Mesendoderm (in vitro differentiated cells): ENCODE results near the gene GLT6D1.

Experiments used
- DNase-seq: peaks from one replicate; pipeline ENCODE4 v3.0.0; 2013
- H2AK5ac ChIP-seq: 2 replicates; pipeline ENCODE4 v1.6.1; 2013; ENCODE audit warnings: low read length, inconsistent platforms
- H2BK120ac ChIP-seq: 2 replicates; pipeline ENCODE4 v1.6.1; 2013; ENCODE audit warnings: low read depth, mild to moderate bottlenecking, low read length, moderate library complexity, mixed read lengths
- H2BK15ac ChIP-seq: replicated peaks from 2 replicates; pipeline ENCODE4 v1.6.1; 2013; ENCODE audit warnings: low read depth, mild to moderate bottlenecking, moderate library complexity
- H2BK5ac ChIP-seq: 2 replicates; pipeline ENCODE4 v1.6.1; 2013; ENCODE audit warnings: low read length, inconsistent platforms
- H3K18ac ChIP-seq: 2 replicates; pipeline ENCODE4 v1.6.1; 2013; ENCODE audit warnings: mild to moderate bottlenecking, low read length, mixed read lengths
- H3K23ac ChIP-seq: one replicate; pipeline ENCODE4 v1.6.1; 2013; ENCODE audit warnings: low read length
- H3K27ac ChIP-seq: 2 replicates; pipeline ENCODE4 v1.5.1; 2013; ENCODE audit warnings: low read depth, mild to moderate bottlenecking, inconsistent platforms, low read length, moderate library complexity
- H3K27me3 ChIP-seq: 2 replicates; pipeline ENCODE4 v1.6.1; 2013; ENCODE audit warnings: low read length, control low read depth, mild to moderate bottlenecking, inconsistent platforms; ENCODE audit not compliant: insufficient read depth, poor library complexity
- H3K36me3 ChIP-seq: 2 replicates; pipeline ENCODE4 v1.6.1; 2013; ENCODE audit warnings: low read length, inconsistent platforms; ENCODE audit not compliant: control insufficient read depth, insufficient read depth
- H3K4ac ChIP-seq: one replicate; pipeline ENCODE4 v1.6.1; 2013; ENCODE audit warnings: low read depth, mild to moderate bottlenecking, low read length, moderate library complexity
- H3K4me1 ChIP-seq: 2 replicates; pipeline ENCODE4 v1.6.1; 2013; ENCODE audit warnings: low read depth, low read length, inconsistent platforms; ENCODE audit not compliant: control insufficient read depth
- H3K4me2 ChIP-seq: 2 replicates; pipeline ENCODE4 v1.6.1; 2013; ENCODE audit warnings: low read length
- H3K4me3 ChIP-seq: 2 replicates; pipeline ENCODE4 v1.5.1; 2013; ENCODE audit warnings: mild to moderate bottlenecking, low read length
- H3K56ac ChIP-seq: one replicate; pipeline ENCODE4 v1.6.1; 2013; ENCODE audit warnings: low read length
- H3K79me1 ChIP-seq: 2 replicates; pipeline ENCODE4 v1.6.1; 2013; ENCODE audit warnings: low read length, inconsistent platforms
- H3K79me2 ChIP-seq: 2 replicates; pipeline ENCODE4 v1.6.1; 2013; ENCODE audit warnings: mild to moderate bottlenecking, low read length; ENCODE audit not compliant: control insufficient read depth, insufficient read depth
- H3K9ac ChIP-seq: 2 replicates; pipeline ENCODE4 v1.6.1; 2013; ENCODE audit warnings: low read length, inconsistent platforms
- H4K5ac ChIP-seq: one replicate; pipeline ENCODE4 v1.6.1; 2013; ENCODE audit warnings: low read length
- H4K8ac ChIP-seq: one replicate; pipeline ENCODE4 v1.6.1; 2013; ENCODE audit warnings: low read depth, mild to moderate bottlenecking, control low read depth, low read length, moderate library complexity
- WGBS: extraction: QIAGEN DNeasy Blood & Tissue Kit; methylation state at CpG from one replicate; pipeline ENCODE4 v1.1.7; 2013; ENCODE audit warnings: low lambda C conversion rate, missing lambda C conversion rate; ENCODE audit not compliant: insufficient coverage; ENCODE audit errors: extremely low coverage; 5-methylcytosine and 5-hydroxymethylcytosine counted together

Gene GLT6D1

DNA sequence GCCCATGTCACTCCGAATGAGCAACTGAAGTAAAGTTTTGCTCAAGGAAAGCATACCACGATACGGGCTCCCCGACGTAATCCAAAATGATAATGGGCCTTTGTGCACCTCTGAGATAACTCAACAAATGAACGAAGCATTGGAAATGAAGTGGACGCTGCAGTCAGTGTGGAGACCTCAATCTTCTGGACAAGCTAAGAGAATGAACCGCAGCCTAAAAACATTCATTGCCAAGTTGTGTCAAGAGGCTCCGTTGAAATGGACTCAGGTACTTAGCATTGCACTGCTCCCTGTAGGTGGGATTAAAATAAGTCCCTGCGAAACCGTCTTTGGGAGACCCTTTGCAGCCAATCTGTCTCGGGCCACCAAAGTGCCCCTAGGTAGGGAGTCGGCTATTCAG lies 19.9 kb upstream of the GLT6D1 start:
- Histone ChIP-seq H3K4me1 (peaks cover 2% of the 10 kb centered on the region), H3K79me1 (no peaks in the 10 kb centered on the region), H2BK15ac (no peak overlapping the region), H3K27me3 (no peaks in the 10 kb centered on the region), H3K4me2 (no peak overlapping the region), H3K79me2 (no peaks in the 10 kb centered on the region), H4K8ac (no peak overlapping the region), H4K5ac (no peak overlapping the region), H3K18ac (no peak overlapping the region), H3K56ac (no peak overlapping the region), H3K23ac (no peak overlapping the region), H2BK120ac (no peak overlapping the region), H3K9ac (no peak overlapping the region), H2BK5ac (no peak overlapping the region), H3K27ac (no peak overlapping the region), H2AK5ac (no peak overlapping the region), H3K4ac (no peak overlapping the region), H3K36me3 (no peaks in the 10 kb centered on the region), H3K4me3 (no peak overlapping the region)
- WGBS, result no CpG with 5 or more reads among the region's 13 CpGs
- no peak for DNase-seq

DNA sequence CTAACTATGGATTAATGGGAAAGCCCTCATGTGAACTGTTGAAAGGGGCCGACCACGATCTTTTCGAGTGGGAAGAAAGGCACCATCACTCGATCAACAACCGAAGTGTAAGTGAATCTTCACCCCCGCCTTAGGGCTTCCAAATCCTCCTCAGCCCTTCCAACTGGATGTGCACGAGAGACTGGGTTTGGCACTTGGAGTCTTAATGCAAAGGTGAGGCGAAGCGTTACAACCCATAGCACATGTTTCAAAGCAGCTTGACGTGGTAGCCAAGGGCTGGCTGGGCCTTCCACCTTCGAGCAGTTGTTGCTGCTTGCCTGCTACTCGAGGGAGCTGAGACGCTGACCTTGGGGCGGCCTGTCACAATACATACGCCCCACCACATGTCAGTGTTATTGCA lies 18.1 kb upstream of the GLT6D1 start:
- Histone ChIP-seq H2BK5ac (no peak overlapping the region), H3K23ac (no peak overlapping the region), H2AK5ac (no peak overlapping the region), H3K79me1 (no peaks in the 10 kb centered on the region), H3K36me3 (no peaks in the 10 kb centered on the region), H3K27me3 (no peaks in the 10 kb centered on the region), H4K5ac (no peak overlapping the region), H3K4me1 (peaks cover 2% of the 10 kb centered on the region), H3K79me2 (no peaks in the 10 kb centered on the region), H3K9ac (no peak overlapping the region), H3K4me2 (no peak overlapping the region), H2BK15ac (no peak overlapping the region), H3K4ac (no peak overlapping the region), H2BK120ac (no peak overlapping the region), H3K27ac (no peak overlapping the region), H3K4me3 (no peak overlapping the region), H4K8ac (no peak overlapping the region), H3K18ac (no peak overlapping the region), H3K56ac (no peak overlapping the region)
- WGBS, result no CpG with 5 or more reads among the region's 15 CpGs
- DNase-seq, result no peak

DNA sequence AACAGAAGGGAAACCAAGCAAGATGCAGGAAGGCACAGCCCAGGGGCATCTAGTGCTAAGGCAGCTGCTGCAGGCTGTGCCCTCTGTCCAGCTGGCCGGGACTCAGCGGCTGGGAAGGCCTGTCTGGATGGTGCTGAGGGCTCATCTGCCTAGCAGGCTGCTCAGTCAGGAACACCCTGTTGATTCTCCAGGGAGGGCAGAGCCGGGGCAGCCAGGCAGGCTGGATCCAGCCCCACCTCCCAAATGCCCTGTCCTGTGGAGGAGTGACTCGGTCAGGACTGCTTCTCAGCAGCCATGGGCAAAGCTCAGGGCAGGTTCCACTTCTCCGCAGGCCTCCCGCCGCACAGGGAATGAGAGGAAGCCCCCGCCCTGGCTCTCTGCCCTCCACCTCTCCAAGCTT lies 16.0 kb upstream of the GLT6D1 start:
- Histone ChIP-seq H3K79me1 (no peaks in the 10 kb centered on the region), H3K56ac (no peak overlapping the region), H4K5ac (no peak overlapping the region), H3K79me2 (no peaks in the 10 kb centered on the region), H2BK120ac (no peak overlapping the region), H2BK15ac (no peak overlapping the region), H3K27me3 (no peaks in the 10 kb centered on the region), H3K4ac (no peak overlapping the region), H3K4me2 (no peak overlapping the region), H2AK5ac (no peak overlapping the region), H2BK5ac (no peak overlapping the region), H3K9ac (no peak overlapping the region), H3K36me3 (no peaks in the 10 kb centered on the region), H4K8ac (no peak overlapping the region), H3K4me1 (no peaks in the 10 kb centered on the region), H3K27ac (no peak overlapping the region), H3K4me3 (no peak overlapping the region), H3K18ac (no peak overlapping the region), H3K23ac (no peak overlapping the region)
- WGBS, result no CpG with 5 or more reads among the region's 8 CpGs
- DNase-seq, result no peak

DNA sequence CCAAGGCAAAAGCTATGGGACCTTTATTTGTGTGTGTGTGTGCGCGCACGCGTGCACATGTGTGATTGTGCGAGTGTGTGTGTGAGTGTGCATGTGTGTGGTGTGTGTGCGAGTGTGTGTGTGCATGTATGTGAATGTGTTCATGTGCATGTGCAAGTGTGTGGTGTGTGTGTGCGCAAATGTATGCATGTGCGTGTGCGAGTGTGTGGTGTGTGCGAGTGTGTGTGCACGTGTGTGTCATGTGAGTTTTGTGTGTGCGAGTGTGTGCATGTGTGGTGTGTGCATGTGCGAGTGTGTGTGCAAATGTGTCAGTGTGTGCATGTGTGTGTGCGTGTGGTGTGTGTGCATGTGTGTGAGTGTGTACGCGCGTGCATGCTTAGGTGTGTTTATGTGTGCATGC lies 11.1 kb upstream of the GLT6D1 start:
- no peak overlapping the region for H3K27ac ChIP-seq
- no peaks in the 10 kb centered on the region for H3K4me1 ChIP-seq
- no peaks in the 10 kb centered on the region for H3K36me3 ChIP-seq
- no peak overlapping the region for H3K4ac ChIP-seq
- H3K23ac ChIP-seq, result no peak overlapping the region
- WGBS, result no CpG with 5 or more reads among the region's 17 CpGs
- H2BK120ac ChIP-seq, result no peak overlapping the region
- H3K9ac ChIP-seq, result no peak overlapping the region
- H4K5ac ChIP-seq, result no peak overlapping the region
- H3K4me3 ChIP-seq, result peak overlapping the region; percentile 3
- H2AK5ac ChIP-seq, result no peak overlapping the region
- H3K4me2 ChIP-seq, result no peak overlapping the region
- no peak overlapping the region for H2BK5ac ChIP-seq
- no peaks in the 10 kb centered on the region for H3K79me1 ChIP-seq
- no peak overlapping the region for H4K8ac ChIP-seq
- no peaks in the 10 kb centered on the region for H3K79me2 ChIP-seq
- DNase-seq, result no peak
- no peak overlapping the region for H2BK15ac ChIP-seq
- no peaks in the 10 kb centered on the region for H3K27me3 ChIP-seq
- no peak overlapping the region for H3K18ac ChIP-seq
- no peak overlapping the region for H3K56ac ChIP-seq

DNA sequence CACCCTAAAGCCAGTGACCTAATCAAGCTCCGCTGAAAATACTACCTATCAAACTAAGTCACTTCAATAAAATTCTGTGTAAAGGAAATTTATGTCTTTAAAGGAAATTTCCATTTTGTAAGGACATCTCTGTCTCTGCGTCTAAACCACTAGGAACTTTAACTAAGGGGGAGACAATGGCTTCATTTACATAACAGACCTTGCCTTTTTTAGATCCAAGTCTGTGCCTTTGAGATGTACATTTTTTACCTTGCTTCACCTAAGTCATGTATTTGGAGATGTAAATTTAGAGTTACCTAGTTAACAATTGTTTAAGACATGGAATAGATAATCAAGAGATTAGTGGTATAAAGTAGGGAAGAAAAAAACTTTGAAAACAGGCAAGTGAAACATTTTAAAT lies 10.2 kb upstream of the GLT6D1 start:
- H3K56ac ChIP-seq, result no peak overlapping the region
- no peak overlapping the region for H3K4me3 ChIP-seq
- H3K4ac ChIP-seq, result no peak overlapping the region
- H3K18ac ChIP-seq, result no peak overlapping the region
- no peak overlapping the region for H2AK5ac ChIP-seq
- no peaks in the 10 kb centered on the region for H3K36me3 ChIP-seq
- no peak overlapping the region for H4K5ac ChIP-seq
- H3K27ac ChIP-seq, result no peak overlapping the region
- no peaks in the 10 kb centered on the region for H3K27me3 ChIP-seq
- no peak overlapping the region for H3K23ac ChIP-seq
- no peaks in the 10 kb centered on the region for H3K4me1 ChIP-seq
- H4K8ac ChIP-seq, result no peak overlapping the region
- no peak for DNase-seq
- H2BK15ac ChIP-seq, result no peak overlapping the region
- no peak overlapping the region for H2BK120ac ChIP-seq
- H3K79me2 ChIP-seq, result no peaks in the 10 kb centered on the region
- no CpG with 5 or more reads among the region's 2 CpGs for WGBS
- no peak overlapping the region for H3K9ac ChIP-seq
- no peaks in the 10 kb centered on the region for H3K79me1 ChIP-seq
- H2BK5ac ChIP-seq, result no peak overlapping the region
- no peak overlapping the region for H3K4me2 ChIP-seq

DNA sequence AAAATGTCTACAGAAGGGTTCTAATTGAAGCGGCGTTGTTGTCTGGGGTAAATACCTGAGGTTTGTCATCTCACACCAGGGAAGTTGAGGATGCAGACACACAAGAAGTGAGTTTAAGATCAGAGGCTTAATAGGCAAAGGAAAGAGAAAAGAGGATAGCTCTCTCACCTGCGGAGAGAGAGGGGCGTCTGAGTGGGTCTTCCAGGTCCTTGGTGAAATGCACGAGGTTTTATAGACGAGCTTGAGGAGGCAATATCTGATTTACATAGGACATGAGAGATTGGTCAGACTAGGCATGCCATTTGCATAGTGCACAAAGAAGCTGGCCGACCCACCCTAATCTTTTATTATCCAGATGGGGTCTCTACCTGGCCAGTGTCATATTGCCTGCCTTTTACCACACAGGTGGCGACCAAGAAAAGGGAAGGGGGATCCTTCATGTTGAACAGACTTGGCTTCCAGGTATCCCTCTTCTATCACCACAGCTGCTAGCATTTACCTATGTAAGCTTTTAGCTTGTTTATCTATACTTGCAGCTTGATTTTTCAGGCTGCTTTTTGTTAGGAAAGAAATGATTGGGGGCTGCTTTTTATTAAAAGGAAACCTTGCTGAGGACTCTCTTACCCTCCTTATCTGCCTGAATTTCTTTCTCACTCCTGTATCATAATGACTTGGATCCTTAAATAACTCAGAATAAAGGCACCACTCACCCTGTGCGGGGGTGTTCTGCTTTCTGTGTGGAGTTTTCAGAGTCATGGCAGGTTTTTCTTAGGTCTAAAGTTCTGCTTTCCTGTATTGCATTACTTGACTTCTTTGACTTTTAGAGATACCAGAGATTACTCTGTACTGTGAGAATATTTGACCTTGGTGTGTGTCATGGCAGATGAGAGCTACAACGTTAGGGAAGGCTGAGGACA lies 9.4 kb upstream of the GLT6D1 start:
- no peak overlapping the region for H3K56ac ChIP-seq
- no peak overlapping the region for H4K5ac ChIP-seq
- H3K79me1 ChIP-seq, result no peaks in the 10 kb centered on the region
- DNase-seq, result no peak
- no peak overlapping the region for H2BK15ac ChIP-seq
- H3K4me1 ChIP-seq, result no peaks in the 10 kb centered on the region
- no peak overlapping the region for H3K4ac ChIP-seq
- H4K8ac ChIP-seq, result no peak overlapping the region
- H2BK120ac ChIP-seq, result no peak overlapping the region
- H3K18ac ChIP-seq, result no peak overlapping the region
- no peak overlapping the region for H3K9ac ChIP-seq
- no peak overlapping the region for H3K4me3 ChIP-seq
- no peaks in the 10 kb centered on the region for H3K27me3 ChIP-seq
- H3K4me2 ChIP-seq, result no peak overlapping the region
- H3K79me2 ChIP-seq, result no peaks in the 10 kb centered on the region
- no peak overlapping the region for H3K23ac ChIP-seq
- H3K27ac ChIP-seq, result no peak overlapping the region
- H2BK5ac ChIP-seq, result no peak overlapping the region
- H2AK5ac ChIP-seq, result no peak overlapping the region
- H3K36me3 ChIP-seq, result no peaks in the 10 kb centered on the region
- WGBS, result no CpG with 5 or more reads among the region's 10 CpGs
